Neutrophil (primary cell): Measurements from ENCODE around the gene PRPF38A.

Experiments used
- H3K27ac ChIP-seq: fragments of 200-600 bp; sonication (generic); 2 replicates; pipeline ENCODE4 v1.5.1; 2016; ENCODE audit warnings: mild to moderate bottlenecking, moderate library complexity
- H3K27me3 ChIP-seq: fragments of 200-600 bp; sonication (generic); 2 replicates; pipeline ENCODE4 v1.6.0; 2016; ENCODE audit warnings: mild to moderate bottlenecking
- H3K36me3 ChIP-seq: fragments of 200-600 bp; sonication (generic); 2 replicates; pipeline ENCODE4 v1.5.1; 2017
- H3K4me1 ChIP-seq, 2 experiments: fragments of 200-600 bp in 1 of 2; sonication (generic) in 1 of 2; 1 replicate in 1 of 2; 2 replicates in 1 of 2; pipeline versions ENCODE4 v1.5.1 to v1.6.1; 2013 to 2016; ENCODE audit warnings: low read depth in 1 of 2, low read length in 1 of 2, mild to moderate bottlenecking in 1 of 2, moderate library complexity in 1 of 2; ENCODE audit not compliant: control insufficient read depth in 1 of 2, insufficient read depth in 1 of 2
- H3K4me3 ChIP-seq, 2 experiments: fragments of 200-600 bp in 1 of 2; sonication (generic) in 1 of 2; 1 replicate in 1 of 2; 2 replicates in 1 of 2; pipeline ENCODE4 v1.5.1; 2013 to 2016; ENCODE audit warnings: low read depth in 1 of 2, low read length in 1 of 2, mild to moderate bottlenecking in 1 of 2, moderate library complexity in 1 of 2
- H3K9me3 ChIP-seq: fragments of 200-600 bp; sonication (generic); 2 replicates; pipeline ENCODE4 v1.5.1; 2016
- CTCF ChIP-seq: fragments of 200-600 bp; sonication (generic); IDR thresholded peaks from 2 replicates; pipeline ENCODE4 v1.5.1; 2016; ENCODE audit warnings: antibody characterized with exemption

Gene PRPF38A

GRCh38 chr1:52463891-52464290, 59.5 kb downstream of the PRPF38A start:
- no peak overlapping the region for H3K4me3 ChIP-seq
- peaks cover 16% of the 10 kb centered on the region for H3K36me3 ChIP-seq
- H3K27me3 ChIP-seq: no peaks in the 10 kb centered on the region
- H3K9me3 ChIP-seq: no peaks in the 10 kb centered on the region
- no peak for TF ChIP-seq CTCF
- H3K4me1 ChIP-seq: no peaks in the 10 kb centered on the region
- no peak overlapping the region for H3K27ac ChIP-seq

GRCh38 chr1:52469108-52469507, 64.7 kb downstream of the PRPF38A start:
- Histone ChIP-seq H3K36me3 (peaks cover 23% of the 10 kb centered on the region), H3K27ac (no peak overlapping the region), H3K27me3 (no peaks in the 10 kb centered on the region), H3K4me3 (no peak overlapping the region), H3K4me1 (no peaks in the 10 kb centered on the region), H3K9me3 (no peaks in the 10 kb centered on the region)
- TF ChIP-seq CTCF: no peak
